NOMO-1 treated with dmso at 0.1 percent for 144 hours (cell line): ENCODE data around the gene OR2V1.
A peak's percentile ranks its signal among the peaks of the same experiment; 100 is the strongest.
"Not testable (repeated sequence)": the region's sequence is repeated elsewhere in the genome, so short reads cannot be mapped to it uniquely, and the experiment has no call there.

Source experiments
- DNase-seq: peaks from one replicate; lab custom pipeline; 2025; ENCODE audit not compliant: unreplicated experiment; lab: John Stamatoyannopoulos, UW

The OR2V1 gene

DNA sequence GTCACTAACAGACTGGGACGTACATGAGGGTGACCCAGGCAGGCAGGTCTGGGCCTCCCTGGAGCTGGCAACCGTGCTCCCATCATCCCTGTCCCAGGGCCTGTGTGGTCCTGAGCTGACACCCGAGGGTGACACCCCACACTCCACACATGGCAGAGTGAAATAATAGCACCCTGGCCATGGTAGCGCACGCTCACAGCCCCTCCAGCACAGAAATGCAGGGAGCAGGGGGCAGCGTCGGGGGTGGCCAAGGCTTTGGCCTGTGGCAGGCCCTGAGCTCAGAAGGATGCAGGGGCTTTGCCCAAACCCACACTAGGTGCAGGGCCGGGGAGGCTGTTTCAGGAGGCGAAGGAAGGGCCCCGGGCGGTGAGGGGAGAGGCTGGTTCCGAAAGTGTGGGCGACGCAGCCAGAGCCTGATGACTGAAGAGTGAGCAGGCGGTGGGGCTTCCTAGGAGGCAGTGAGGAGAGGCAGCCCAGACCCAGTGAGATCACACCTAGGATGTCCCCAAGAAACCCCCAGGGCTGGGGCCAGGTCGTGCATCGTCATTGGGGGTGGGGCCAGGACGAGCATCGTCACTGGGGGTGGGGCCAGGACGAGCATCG lies 29.3 kb upstream of the OR2V1 start:
- DNase-seq, result no peak

DNA sequence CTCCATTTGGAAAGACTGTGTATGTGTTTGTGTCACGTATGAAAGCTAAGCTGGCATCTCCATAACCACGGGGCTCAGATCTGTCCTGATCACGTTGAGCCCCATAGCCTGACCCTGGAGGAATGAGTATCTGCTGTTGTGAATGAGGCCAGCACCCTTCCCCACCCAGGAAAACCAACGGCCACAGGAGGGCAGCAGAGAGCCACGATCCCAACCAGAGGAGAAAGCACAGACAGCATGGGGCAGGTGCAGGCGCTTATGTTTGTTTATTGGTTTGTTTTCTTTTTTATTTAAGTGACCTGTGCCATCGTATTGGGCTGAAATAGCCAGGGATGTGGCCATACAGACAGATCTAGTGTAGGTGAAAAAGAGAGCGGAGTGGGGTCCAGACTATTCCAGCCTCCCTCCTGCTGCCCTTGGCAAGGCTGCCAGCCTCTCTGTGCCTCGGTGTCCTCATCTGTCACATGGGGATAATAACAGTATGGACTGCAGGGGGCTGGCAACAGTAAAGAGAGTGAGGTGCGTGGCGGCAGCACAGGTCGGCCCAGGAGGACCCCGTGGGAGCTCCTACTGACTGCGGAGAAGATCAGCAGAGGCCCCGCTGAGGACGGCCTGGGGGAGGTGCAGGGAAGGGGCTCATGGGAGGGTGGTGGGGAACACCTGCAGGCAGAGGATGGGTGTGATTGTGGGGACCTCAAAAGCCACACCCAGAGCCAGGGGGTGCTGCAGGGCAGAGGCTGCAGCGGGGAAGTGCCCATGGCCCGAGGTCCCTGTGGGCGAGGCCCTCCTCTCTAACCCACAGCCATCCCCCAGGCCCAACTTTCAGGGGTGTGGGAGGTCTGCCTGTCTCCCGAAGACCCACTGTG lies 28.6 kb upstream of the OR2V1 start:
- DNase-seq, result peak; percentile 43

DNA sequence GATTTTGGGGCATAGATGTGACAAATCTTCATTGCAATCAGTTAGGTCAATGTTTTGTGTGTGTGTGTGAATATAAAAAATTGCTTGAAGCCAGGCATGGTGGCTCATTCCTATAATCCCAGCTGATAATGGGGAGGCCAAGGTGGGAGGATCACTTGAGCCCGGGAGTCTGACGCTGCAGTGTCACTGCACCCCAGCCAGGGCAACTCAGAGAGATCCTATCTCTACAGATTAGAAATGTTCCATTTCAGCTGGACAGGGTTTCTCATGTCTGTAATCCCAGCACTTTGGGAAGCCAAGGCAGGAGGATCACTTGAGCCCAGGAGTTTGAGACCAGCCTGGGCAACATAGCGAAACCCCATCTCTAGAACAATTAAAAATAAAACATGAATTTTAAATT lies 27.9 kb upstream of the OR2V1 start:
- no peak for DNase-seq

DNA sequence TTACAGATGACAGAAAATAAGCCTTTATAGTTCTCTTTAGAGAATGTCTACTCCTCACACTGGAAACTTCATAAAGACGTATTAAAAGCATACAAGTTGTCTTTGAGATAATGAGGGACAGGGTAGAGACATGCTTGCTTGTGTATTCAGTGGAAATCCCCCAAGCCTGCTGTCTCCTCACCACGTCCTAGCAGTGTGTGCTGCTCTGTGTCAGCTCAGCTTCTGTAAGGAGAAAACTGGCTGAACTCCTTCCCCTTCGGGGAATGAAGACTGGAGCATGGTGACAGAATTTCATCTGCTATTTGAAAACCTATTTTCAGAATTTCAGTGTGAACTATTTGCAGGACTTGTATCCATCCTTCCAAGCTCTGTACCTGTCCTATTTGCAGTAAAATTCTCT lies 25.8 kb upstream of the OR2V1 start:
- DNase-seq, result no peak

DNA sequence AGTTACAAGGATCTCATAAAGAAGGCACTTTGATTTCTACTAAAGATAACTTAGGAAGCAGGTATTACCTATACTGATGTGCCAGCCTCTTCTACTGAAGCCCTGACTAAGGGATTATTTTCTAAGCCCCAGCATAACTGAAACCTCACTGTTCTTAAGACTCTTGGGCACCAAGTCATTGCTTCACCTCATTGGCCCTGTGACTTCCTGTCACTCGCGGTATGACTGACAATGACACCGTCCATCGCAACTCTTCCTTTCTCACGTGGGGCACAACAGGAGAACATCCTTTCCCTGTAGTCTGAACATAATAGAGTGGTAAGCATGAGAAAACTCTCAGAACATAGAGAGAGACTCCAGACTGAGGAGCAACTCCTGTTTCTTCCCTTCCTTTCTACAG lies 22.8 kb upstream of the OR2V1 start:
- no peak for DNase-seq

DNA sequence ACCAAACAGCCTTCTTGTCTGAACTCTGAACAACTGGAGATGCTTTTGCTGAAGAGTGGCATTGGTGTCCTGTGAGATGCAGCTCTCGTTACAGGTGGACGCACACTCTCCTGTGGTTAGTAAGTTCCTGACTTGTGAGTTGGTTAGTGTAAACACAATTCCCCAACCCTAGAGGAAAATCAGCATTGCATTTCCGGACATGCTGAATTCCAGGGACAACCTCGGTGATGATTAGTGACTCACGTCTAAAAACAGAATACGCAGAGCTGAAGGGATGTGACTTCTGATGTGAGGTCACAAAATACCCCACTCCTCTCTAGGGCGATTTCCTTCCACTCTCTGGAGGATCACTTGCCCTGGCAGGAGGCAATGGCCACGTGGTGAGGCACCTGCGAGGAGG lies 21.4 kb upstream of the OR2V1 start:
- no peak for DNase-seq

DNA sequence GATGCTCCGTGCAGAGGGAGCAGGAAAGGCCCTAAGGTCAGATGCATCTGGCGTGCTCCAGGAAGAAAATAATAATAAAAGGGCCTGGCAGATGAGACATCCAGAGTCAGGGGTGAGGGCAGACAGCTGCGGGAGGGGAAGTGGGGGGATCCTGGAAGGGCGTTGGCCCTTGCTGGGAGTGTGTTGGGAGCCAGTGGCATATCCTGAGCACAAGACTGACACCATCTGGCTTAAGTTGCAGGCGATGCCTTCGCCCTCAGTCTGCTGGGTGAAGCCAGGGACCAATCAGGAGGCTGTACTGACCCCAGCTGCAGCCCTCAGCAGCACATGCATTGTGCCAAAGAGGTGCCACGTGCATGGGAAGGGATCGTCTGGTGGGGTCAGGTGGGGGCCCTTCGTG lies 20.2 kb upstream of the OR2V1 start:
- no peak for DNase-seq

DNA sequence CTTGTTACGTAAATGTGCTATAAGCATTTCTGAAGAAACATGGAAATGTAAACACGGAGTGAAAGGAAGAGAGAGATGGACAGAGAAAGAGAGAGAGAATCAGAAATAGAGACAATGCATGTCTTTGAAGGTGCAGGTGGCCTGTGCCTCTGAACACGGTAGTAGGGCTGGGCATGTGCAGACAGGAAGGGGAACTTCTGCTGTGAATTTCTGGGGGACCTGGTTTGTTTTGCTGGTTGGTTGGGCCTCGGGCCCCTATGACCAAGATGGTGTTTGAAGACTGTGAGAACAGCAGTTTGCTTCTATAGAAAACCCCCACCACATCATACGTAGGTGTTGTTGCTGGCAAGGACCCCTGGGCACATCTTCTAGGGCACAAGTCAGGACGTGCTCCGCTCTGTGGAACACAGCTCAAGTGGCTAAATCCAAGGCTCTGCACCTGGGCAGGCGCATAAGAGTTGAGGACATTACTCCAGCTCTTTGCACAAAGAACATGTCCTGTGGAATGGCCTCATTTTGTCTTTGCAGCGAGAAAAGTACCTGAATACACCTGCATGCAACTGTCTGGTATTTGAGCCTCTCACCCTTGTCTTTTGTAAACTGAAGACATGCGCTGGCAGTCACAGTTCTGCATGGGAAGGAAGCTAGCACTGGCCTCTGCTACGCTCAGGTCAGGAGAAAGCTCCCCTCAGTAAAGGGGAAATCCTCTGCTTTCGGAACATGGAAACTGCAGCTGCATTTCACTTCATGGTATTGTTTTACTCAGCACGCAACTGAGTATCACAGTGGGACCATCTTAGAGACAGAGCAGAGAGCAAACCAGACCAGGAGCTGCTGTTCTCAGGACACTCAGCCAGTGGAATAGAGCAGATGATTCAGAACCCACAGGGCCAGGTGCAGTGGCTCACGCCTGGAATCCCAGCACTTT lies 19.1 kb upstream of the OR2V1 start:
- no peak for DNase-seq

DNA sequence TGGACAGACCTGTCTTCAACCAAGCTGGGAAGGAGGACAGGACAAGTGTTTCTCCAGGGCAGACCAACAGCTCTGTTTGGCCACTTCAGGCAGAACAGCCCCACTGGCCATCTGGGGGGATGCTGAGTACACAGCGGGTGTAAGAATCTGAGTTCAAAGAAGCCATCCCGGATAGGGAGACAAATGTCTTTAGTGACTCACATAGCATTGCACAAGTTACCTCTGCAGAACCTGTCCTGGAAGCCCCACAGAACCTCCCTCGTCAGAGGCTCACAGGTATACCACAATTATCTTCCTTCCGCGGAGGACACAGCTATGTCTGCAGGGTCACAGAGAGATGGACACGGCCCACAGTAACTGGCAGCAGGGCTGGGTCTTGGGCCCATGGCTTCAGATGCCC lies 18.4 kb upstream of the OR2V1 start:
- DNase-seq, result no peak

DNA sequence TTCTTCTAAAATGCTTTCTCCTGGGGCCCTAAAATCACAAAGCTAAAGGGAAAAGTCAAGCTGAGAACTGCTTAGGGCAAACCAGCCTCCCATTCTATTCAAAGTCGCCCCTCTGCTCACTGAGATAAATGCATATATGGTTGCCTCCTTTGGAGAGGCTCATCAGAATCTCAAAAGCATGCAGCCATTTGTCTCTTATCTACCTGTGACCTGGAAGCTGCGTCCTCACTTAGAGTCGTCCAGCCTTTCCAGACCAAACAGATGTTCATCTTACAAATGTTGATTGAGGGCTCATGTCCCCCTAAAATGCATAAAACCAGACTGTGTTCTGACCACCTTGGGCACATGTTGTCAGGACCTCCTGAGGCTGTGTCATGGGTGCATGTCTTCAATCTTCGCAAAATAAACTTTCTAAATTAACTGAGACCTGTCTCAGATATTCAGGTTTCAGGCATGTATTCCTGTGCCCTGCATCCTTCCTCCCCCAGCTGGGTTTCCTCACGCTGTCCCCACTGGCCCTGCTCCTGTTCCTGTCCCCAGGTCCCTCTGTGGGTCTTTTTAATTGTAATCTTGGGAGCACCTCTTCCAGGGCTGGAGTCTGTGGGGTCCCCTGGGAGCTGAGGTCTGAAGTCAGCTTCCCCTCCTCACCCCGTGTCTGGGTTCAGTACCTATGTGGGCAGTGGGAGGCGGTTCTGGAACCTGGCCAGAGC lies 16.1 kb upstream of the OR2V1 start, which contains the start of gene OR2V2:
Gene OR2V2, plus strand, starts transcription at position 660 of the 710 bp plus-strand sequence. CDS start 7,357 bp downstream, outside the sequence.
- not testable (repeated sequence) for DNase-seq

DNA sequence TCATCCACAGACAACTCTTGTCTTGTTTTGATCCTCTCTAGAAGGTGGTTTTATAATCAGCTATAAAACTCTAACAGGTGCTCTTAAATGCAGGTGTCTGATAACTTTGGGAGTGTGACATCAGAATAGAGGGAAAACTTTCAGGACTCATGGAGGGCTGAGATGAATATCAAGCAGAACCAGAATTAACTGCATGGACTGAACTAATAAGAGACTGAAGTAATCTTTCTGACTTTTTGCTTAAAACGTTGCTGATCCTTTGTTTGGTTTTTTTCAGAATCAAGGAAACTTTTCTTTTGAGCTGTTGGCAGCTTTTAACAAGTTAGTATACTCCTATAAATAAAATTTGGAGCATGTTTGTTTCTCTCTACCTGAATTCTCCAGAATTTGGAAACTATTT lies 14.2 kb upstream of the OR2V1 start:
- DNase-seq, result no peak

DNA sequence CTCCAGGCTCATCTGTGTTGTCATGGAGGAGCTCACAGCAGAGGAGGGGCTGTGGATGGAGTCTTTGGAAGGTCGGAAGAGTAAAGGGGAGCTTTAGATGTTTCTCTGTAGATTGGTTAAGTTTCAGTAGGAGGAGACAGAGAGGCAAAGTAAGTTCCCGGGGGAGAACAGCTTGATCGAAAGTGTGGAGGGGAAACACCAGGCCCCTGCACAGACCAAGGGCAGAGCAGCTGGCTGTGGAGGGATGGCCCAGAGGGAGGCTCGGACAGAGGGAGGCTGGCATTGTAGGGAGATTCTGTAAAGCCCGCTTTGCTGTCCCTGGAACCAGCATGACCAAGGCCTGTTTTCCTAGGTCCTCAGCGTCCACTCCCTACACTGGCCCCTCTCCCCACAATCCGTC lies 11.1 kb upstream of the OR2V1 start:
- no peak for DNase-seq

DNA sequence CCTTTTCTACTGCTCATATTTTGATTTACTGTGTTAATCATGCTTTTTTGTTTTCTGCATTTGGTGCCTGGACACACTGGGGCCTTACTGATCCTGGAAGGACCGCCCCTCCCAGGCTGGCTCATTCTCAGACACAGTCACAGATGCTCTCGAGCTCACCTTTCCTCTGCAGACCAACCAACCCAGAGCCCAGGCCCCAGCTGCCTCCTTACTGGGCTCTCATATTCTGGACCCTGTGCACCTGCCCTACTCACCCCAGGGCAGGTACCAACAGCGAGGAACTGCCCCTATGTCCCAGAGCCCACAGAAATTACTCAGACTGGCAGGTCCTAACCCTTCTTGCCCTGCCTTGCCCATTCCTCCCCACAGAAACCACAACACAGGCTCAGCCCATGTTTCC lies 9.8 kb upstream of the OR2V1 start:
- no peak for DNase-seq

DNA sequence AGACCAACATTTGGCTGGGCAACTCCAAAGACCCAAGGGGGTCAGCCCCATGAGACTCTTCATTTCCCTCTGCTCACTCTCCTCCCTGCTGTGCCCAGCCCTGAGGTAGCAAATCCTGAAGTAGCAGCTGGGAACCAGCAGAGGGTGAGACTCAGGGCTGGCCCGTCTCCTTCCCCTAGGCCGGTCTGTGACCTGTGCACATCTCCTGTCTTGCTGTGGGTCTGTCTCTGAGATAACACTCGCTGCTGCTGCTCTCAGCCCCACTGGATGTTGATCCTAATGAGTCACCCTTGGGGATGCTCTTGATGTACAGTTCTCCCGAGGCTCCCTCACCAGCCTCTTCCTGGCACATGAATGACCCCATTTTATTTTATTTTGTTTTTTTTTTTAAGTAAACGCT lies 7.3 kb upstream of the OR2V1 start:
- DNase-seq, result no peak

DNA sequence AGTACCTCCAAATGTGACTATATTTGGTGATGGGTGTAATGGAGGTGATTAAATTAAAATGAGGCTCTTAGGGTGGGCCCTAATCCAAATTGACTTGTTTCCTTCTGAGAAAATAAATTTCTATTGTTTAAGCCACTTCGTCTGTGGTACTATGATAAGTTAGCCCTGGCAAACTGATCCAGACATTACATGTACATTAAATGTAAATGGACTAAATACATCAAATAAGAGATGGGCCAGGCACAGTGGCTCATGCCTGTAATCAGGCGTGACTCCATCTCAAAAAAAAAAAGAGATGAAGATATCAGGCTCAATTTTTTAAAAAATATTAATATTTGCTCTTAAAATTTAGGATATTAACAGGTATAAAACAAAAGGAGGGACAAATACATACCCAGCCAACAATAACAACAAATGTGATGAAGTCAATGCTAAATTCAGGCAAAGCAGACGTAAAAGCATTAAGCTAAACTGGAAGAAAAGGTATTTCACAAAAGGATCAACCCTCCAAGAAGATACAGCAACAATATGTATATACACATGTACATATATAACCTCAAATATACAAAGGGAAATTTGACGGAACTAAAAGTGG lies 5.5 kb upstream of the OR2V1 start:
- DNase-seq, result no peak

DNA sequence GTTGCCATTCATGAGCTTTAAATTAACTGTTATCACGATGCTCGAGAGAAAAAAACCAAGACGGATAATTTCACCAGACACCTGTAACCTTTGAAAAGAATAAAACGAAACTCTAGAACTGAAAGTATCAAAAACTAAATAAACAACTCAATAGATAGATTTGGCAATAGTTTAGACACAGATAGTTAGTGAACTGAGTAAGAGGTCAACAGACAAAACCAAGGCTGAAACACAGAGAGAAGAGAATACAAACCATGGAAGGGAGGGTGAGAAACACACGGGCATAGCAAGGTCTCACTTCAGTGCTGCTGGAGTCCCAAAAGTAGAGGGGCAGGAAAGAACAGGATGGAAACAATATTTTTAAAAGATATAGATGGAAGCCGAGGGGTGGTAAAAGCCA lies 3.3 kb upstream of the OR2V1 start:
- no peak for DNase-seq

DNA sequence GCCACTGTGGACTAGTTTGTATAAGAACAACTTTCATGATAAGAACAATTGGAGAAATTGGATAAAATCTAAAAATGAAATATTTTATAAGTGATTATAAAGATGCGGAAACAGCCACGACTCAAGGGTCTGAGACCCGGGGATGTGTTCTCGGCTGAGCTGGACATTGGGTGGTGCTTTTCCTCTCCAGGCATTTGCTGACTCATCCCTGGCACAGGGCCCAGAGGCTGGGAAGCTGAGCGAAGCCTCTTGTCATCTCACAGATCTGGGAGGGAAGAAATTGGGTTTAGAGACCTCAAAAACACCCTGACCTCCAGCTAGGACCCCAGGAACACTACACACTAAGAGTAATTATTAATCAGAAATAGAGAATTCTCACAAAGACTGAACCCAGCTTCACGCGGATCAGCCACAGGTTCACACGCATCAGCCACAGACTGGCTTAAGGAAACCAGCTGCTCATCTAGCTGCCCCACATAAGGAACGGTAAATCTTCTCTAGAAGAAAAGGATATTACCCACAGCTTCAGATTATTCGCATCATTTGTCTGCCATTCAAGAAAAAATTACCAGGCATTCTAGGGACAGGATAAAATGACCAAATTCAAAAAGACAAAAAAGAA lies 2.8 kb upstream of the OR2V1 start:
- DNase-seq, result no peak

DNA sequence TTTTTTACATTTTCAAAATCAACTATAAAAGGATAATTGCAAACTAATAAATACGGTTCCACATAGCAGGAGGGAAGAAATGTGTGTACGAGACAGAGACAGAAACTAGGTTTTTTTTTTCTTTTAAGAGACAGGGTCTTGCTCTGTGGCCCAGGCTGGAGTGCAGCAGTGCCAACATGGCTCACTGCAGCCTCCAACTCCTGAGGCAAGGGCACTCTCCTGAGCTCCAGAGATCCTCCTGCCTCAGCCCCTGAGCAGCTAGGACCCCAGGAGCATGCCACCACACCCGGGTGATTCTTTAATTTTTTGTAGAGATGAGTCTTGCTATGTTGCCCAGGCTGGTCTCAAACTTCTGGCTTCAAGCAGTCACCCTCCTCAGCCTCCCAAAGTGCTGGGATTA lies 2.1 kb upstream of the OR2V1 start:
- DNase-seq, result no peak

DNA sequence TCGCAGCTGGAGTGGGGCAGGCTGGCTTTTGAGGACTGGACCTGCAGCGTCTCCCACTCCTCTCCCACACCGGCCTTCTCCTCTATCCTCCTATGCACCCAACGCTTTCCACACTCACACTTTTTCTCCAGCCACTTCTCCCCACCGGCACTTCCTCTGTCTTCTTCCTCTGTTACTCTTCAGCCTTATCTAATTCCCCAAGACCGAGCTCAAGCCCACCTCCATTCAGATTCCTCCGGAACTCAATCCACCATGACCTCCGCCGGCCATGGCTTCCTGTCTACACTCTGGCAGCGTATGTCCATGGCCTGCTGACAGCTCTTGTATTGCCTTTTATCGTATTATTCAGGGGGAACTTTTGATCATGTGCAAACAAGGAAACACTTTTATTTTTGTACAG lies 545 bp upstream of the OR2V1 start:
- DNase-seq, result no peak

DNA sequence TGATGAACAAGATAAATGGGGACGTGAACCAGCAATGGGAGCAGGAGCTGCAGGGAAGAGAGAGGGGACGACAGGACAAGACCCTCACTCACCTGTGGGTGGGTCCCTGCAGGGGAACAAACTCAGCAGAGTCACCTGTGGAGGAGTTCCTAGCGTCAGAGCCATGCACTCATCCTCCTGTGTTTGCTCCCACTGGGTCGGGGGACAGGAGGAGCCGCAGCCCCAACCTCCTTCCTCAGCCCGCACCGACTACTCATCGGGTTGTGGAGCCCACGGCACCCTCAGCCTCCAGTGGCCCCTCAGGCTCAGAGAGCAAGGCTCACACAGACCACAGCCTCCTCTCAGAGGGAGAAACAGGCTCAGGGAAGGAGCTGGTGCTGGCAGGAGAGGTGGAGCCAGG lies 888 bp downstream of the OR2V1 start:
- not testable (repeated sequence) for DNase-seq
